Measurements from ENCODE around the gene ADH5. TPM values are rescaled to one million over a fixed set of nuclear protein-coding genes. Genes with fewer than 3 reads are reported as not detected.

ADH5 gene
- total and polyA plus RNA-seq, 2 of the 8 experiments (the other 6 are each of a cell fraction or from before 2014, with no cell fraction given): 223 to 327 TPM

DNA sequence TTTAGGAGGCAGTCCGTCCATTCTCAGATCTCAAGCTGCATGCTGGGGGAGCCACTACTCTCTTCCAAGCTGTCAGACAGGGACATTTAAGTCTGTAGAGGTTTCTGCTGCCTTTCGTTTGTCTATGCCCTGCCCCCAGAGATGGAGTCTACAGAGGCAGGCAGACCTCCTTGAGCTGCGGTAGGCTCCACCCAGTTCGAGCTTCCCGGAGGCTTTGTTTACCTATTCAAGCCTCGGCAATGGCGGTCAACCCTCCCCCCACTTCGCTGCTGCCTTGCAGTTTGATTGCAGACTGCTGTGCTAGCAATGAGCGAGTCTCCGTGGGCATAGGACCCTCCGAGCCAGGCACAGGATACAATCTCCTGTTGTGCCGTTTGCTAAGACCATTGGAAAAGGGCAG, 10.7 kb upstream of the ADH5 start:
- H3K4ac ChIP-seq (replicated peaks; ENCODE audit: insufficient read length, low read depth, low read length): no peak overlapping the region
- no peak overlapping the region for H3K23ac ChIP-seq (ENCODE audit: insufficient read length)
- no peak overlapping the region for H4K91ac ChIP-seq (replicated peaks; ENCODE audit: insufficient read length, low read length)
- H3K4me1 ChIP-seq (replicated peaks in 1 of 4; ENCODE audit: control insufficient read depth in 3 of 4, insufficient read depth in 4 of 4, low read length in 3 of 4): no peaks in the 10 kb centered on the region
- no peak overlapping the region for H3K56ac ChIP-seq (replicated peaks; ENCODE audit: insufficient read length, low read depth, low read length)
- 81% methylated on average over 12 of the region's 12 CpGs; no CpG with 5 or more reads in 1 of the 2 experiments for WGBS, 2 experiments (ENCODE audit: extremely low coverage in 1 of 2, insufficient coverage in 1 of 2, insufficient read length in 1 of 2, insufficient replicate concordance in 2 of 2, low coverage in 1 of 2, low lambda C conversion rate in 2 of 2, missing lambda C conversion rate in 1 of 2)
- H3K27me3 ChIP-seq (replicated peaks in 1 of 4; ENCODE audit: control insufficient read depth in 3 of 4, extremely low read depth in 1 of 4, insufficient read depth in 3 of 4, low read length in 3 of 4): peaks cover 0 to 1% (median 0%) of the 10 kb centered on the region in 4 experiments; a peak in 1 of 7 replicates
- no peak overlapping the region for H2AK5ac ChIP-seq (ENCODE audit: low read depth, low read length)
- no peak overlapping the region for H2AFZ ChIP-seq (ENCODE audit: low read length)
- no peak overlapping the region for H4K8ac ChIP-seq (ENCODE audit: extremely low read depth, insufficient read depth, low read length)
- no peak overlapping the region for H3K27ac ChIP-seq (ENCODE audit: low read depth, low read length)
- no peak overlapping the region for H2BK20ac ChIP-seq (ENCODE audit: low read length)
- FAIRE-seq (no peak), DNase-seq (ENCODE audit: low read depth in 1 of 2, low spot score in 2 of 2) (no peak)
- ChIA-PET POLR2A (ENCODE audit: partially characterized antibody) (no interaction called here), CTCF (ENCODE audit: partially characterized antibody) (interaction anchor here (0.9 to 1.0 kb wide), 2 partner anchors 306 to 358 kb away, joined by 3 read pairs; no protein-coding TSS in a partner anchor)
- no peak overlapping the region for H3K18ac ChIP-seq (ENCODE audit: extremely low read depth, low read length)
- H3K4me3 ChIP-seq (ENCODE audit: extremely low read depth in 1 of 4, insufficient read depth in 2 of 4, low read depth in 3 of 4, low read length in 4 of 4): no peak overlapping the region
- no peaks in the 10 kb centered on the region for H3K79me2 ChIP-seq (ENCODE audit: control insufficient read depth in 1 of 2, insufficient read depth in 2 of 2, low read length in 2 of 2)
- H3K4me2 ChIP-seq (ENCODE audit: insufficient read depth in 1 of 2, low read depth in 2 of 2, low read length in 2 of 2): no peak overlapping the region
- peaks cover 8 to 11% of the 10 kb centered on the region in 2 experiments; a peak in 2 of 4 replicates for H3K9me3 ChIP-seq (ENCODE audit: insufficient read depth in 2 of 2, low read depth in 1 of 2, low read length in 1 of 2)
- TF ChIP-seq POU5F1 (IDR thresholded peaks at IDR 0.05; ENCODE audit: low read depth, low read length): no peak
- TF ChIP-seq KDM1A (IDR thresholded peaks at IDR 0.05; ENCODE audit: borderline replicate concordance, low read length): no peak
- TF ChIP-seq SP2 (IDR thresholded peaks at IDR 0.05; ENCODE audit: low read length): no peak
- TF ChIP-seq E2F6 (IDR thresholded peaks at IDR 0.05): no peak
- TF ChIP-seq HDAC6 (IDR thresholded peaks at IDR 0.05; ENCODE audit: low read depth, low read length): no peak
- TF ChIP-seq CEBPB (IDR thresholded peaks at IDR 0.05; ENCODE audit: low read depth, low read length): no peak
- TF ChIP-seq JUN (IDR thresholded peaks at IDR 0.05; ENCODE audit: low read depth, low read length): no peak
- TF ChIP-seq, protein P1, sequence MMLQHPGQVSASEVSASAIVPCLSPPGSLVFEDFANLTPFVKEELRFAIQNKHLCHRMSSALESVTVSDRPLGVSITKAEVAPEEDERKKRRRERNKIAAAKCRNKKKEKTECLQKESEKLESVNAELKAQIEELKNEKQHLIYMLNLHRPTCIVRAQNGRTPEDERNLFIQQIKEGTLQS (IDR thresholded peaks at IDR 0.05; ENCODE audit: insufficient read depth, low read depth, low read length): no peak
- TF ChIP-seq NRF1 (IDR thresholded peaks at IDR 0.05; ENCODE audit: low read depth, low read length): no peak
- H3K23me2 ChIP-seq (ENCODE audit: low read depth, low read length): no peaks in the 10 kb centered on the region
- no peak overlapping the region for H2BK120ac ChIP-seq (replicated peaks; ENCODE audit: low read depth, low read length)
- H3K36me3 ChIP-seq (ENCODE audit: control insufficient read depth in 2 of 4, insufficient read depth in 4 of 4, low read length in 3 of 4): no peaks in the 10 kb centered on the region
- no peak overlapping the region for H4K5ac ChIP-seq (ENCODE audit: insufficient read length, low read depth, low read length)
- no peak overlapping the region for H3K14ac ChIP-seq (ENCODE audit: insufficient read length)
- H2BK5ac ChIP-seq (ENCODE audit: low read depth, low read length): no peak overlapping the region
- no peaks in the 10 kb centered on the region for H3K79me1 ChIP-seq (ENCODE audit: low read depth, low read length)
- H2BK12ac ChIP-seq (ENCODE audit: low read depth, low read length): no peak overlapping the region
- H4K20me1 ChIP-seq (replicated peaks in 1 of 2; ENCODE audit: control insufficient read depth in 1 of 2, insufficient read depth in 2 of 2, low read length in 2 of 2): no peaks in the 10 kb centered on the region
- H2BK15ac ChIP-seq (ENCODE audit: low read length): no peak overlapping the region
- no peak overlapping the region for H3K9ac ChIP-seq (replicated peaks in 1 of 4; ENCODE audit: extremely low read depth in 1 of 4, low read depth in 3 of 4, low read length in 3 of 4)
